Activated B cell treated with CpG ODN at 0.5 μM for 24 hours (primary cell): ENCODE measurements around the gene TBC1D8. TPM values are rescaled to one million over a fixed set of nuclear protein-coding genes. Genes with fewer than 3 reads are reported as not detected.
A peak's percentile ranks its signal among the peaks of the same experiment; 100 is the strongest.

Experiments
- ATAC-seq: fragments of 200-7000 bp; cut with Tn5 transposase; one replicate; pipeline ENCODE4 v1.10.0; 2021; ENCODE audit warnings: low read depth, mild to moderate bottlenecking, moderate library complexity
- CTCF ChIA-PET: fragments of 350-600 bp; sonication (Branson Sonifier 250); formaldehyde crosslinking; loops from one replicate; lab custom pipeline; 2021; ENCODE audit warnings: antibody characterized with exemption; lab: Charles Lee
- POLR2A ChIA-PET: fragments of 350-600 bp; sonication (Branson Sonifier 250); formaldehyde crosslinking; loops from one replicate; lab custom pipeline; 2021; ENCODE audit warnings: antibody characterized with exemption; lab: Charles Lee
- DNase-seq: peaks from one replicate; pipeline ENCODE4 v3.0.0; 2022
- H3K27ac Mint-ChIP-seq: one replicate; pipeline ENCODE4 v1.8.0; 2020; ENCODE audit warnings: mixed read lengths
- H3K27me3 Mint-ChIP-seq: one replicate; pipeline ENCODE4 v1.8.0; 2021; ENCODE audit warnings: mixed read lengths
- H3K36me3 Mint-ChIP-seq: one replicate; pipeline ENCODE4 v1.8.0; 2021; ENCODE audit warnings: low read depth, mixed read lengths
- H3K4me1 Mint-ChIP-seq: one replicate; pipeline ENCODE4 v1.8.0; 2021; ENCODE audit warnings: mixed read lengths
- H3K4me3 Mint-ChIP-seq: one replicate; pipeline ENCODE4 v1.8.0; 2020; ENCODE audit warnings: mild to moderate bottlenecking, mixed read lengths
- H3K9me3 Mint-ChIP-seq: one replicate; pipeline ENCODE4 v1.8.0; 2020; ENCODE audit warnings: mixed read lengths
- CTCF ChIP-seq: fragments of 200-600 bp; IDR thresholded peaks from one replicate; pipeline ENCODE4 v1.8.0; 2022; ENCODE audit warnings: antibody characterized with exemption, mild to moderate bottlenecking
- intact Hi-C: fragments of 100-400 bp; cut with micrococcal nuclease; formaldehyde crosslinking; loops from one replicate; pipeline ENCODE4 v1.15.1; 2024
- total RNA-seq: library from RNA; stranded (reverse); gene quantifications from 2 replicates; pipeline ENCODE4 v1.2.3, GENCODE V29; 2022

Gene TBC1D8
- total RNA-seq, 1 donor from 2014 or later: 4.7 TPM

GRCh38 chr2:101007415-101008345, 143.5 kb downstream of the TBC1D8 start:
- ATAC-seq: no peak
- peak overlapping the region; percentile 74 for H3K27ac Mint-ChIP-seq

GRCh38 chr2:101006065-101006715, 145.0 kb downstream of the TBC1D8 start:
- DNase-seq: no peak
- TF ChIP-seq CTCF: no peak
- H3K9me3 Mint-ChIP-seq: no peaks in the 10 kb centered on the region
- peaks cover 45% of the 10 kb centered on the region for H3K4me1 Mint-ChIP-seq
- ChIA-PET POLR2A (interaction anchor here (1.5 kb wide), 1 partner anchor 212 kb away, joined by 3 read pairs; no protein-coding TSS in a partner anchor), CTCF (no interaction called here)
- intact Hi-C loops: no loop called here
- no peak overlapping the region for H3K4me3 Mint-ChIP-seq
- H3K27me3 Mint-ChIP-seq: no peaks in the 10 kb centered on the region
- ATAC-seq: no peak
- no peak overlapping the region for H3K27ac Mint-ChIP-seq
- peaks cover 84% of the 10 kb centered on the region for H3K36me3 Mint-ChIP-seq

More at GRCh38 chr2:101007415-101008345, 143.5 kb downstream of the TBC1D8 start:
- POLR2A ChIA-PET: interaction anchor here (0.6 to 1.5 kb wide), 4 partner anchors 131 to 216 kb away, joined by 3 to 5 read pairs (median 3); no protein-coding TSS in a partner anchor
- intact Hi-C loops: no loop called here
- no peaks in the 10 kb centered on the region for H3K9me3 Mint-ChIP-seq
- DNase-seq: no peak
- H3K27me3 Mint-ChIP-seq: no peaks in the 10 kb centered on the region
- no peak for TF ChIP-seq CTCF
- peaks cover 90% of the 10 kb centered on the region for H3K36me3 Mint-ChIP-seq
- CTCF ChIA-PET: interaction anchor here (1.5 to 7.2 kb wide), 2 partner anchors 195 to 200 kb away, joined by 4 to 126 read pairs; no protein-coding TSS in a partner anchor
- H3K4me1 Mint-ChIP-seq: peaks cover 49% of the 10 kb centered on the region
- no peak overlapping the region for H3K4me3 Mint-ChIP-seq

GRCh38 chr2:101004620-101005325, 146.4 kb downstream of the TBC1D8 start:
- Mint-ChIP-seq H3K9me3 (no peaks in the 10 kb centered on the region), H3K27ac (peak overlapping the region; percentile 95), H3K4me1 (peaks cover 42% of the 10 kb centered on the region), H3K27me3 (no peaks in the 10 kb centered on the region), H3K36me3 (peaks cover 76% of the 10 kb centered on the region), H3K4me3 (peak overlapping the region; percentile 42)
- intact Hi-C loops: no loop called here
- ATAC-seq: no peak
- CTCF ChIA-PET: no interaction called here
- no peak for DNase-seq
- POLR2A ChIA-PET: no interaction called here
- TF ChIP-seq CTCF: no peak

- DNase-seq (no peak), ATAC-seq (no peak)
- peak overlapping the region; percentile 95 for H3K27ac Mint-ChIP-seq
- H3K4me3 Mint-ChIP-seq: peak overlapping the region; percentile 97
- H3K4me1 Mint-ChIP-seq: peaks cover 42% of the 10 kb centered on the region
- no peaks in the 10 kb centered on the region for H3K9me3 Mint-ChIP-seq
- intact Hi-C loops: loop anchor here (2.0 kb wide), 1 partner anchor 303 kb away; no protein-coding TSS in a partner anchor
- TF ChIP-seq CTCF: no peak
- POLR2A ChIA-PET: interaction anchor here (0.7 to 2.4 kb wide), 6 partner anchors 9 to 440 kb away, joined by 3 to 38 read pairs (median 6); partner anchors contain the start of genes PDCL3 and TBC1D8
- no peaks in the 10 kb centered on the region for H3K27me3 Mint-ChIP-seq
- H3K36me3 Mint-ChIP-seq: peaks cover 65% of the 10 kb centered on the region
- CTCF ChIA-PET: interaction anchor here (1.9 to 2.2 kb wide), 2 partner anchors 9 to 202 kb away, joined by 8 to 14 read pairs; no protein-coding TSS in a partner anchor
These were observed 147.9 kb downstream of the TBC1D8 start for GRCh38 chr2:101003278-101003775.
